ENCODE measurements around the gene FSTL1. TPM values are rescaled to one million over a fixed set of nuclear protein-coding genes. Genes with fewer than 3 reads are reported as not detected.

Gene FSTL1
- total RNA-seq, 4 donors from 2014 or later, result 311 to 1,355 (median 418) TPM

DNA sequence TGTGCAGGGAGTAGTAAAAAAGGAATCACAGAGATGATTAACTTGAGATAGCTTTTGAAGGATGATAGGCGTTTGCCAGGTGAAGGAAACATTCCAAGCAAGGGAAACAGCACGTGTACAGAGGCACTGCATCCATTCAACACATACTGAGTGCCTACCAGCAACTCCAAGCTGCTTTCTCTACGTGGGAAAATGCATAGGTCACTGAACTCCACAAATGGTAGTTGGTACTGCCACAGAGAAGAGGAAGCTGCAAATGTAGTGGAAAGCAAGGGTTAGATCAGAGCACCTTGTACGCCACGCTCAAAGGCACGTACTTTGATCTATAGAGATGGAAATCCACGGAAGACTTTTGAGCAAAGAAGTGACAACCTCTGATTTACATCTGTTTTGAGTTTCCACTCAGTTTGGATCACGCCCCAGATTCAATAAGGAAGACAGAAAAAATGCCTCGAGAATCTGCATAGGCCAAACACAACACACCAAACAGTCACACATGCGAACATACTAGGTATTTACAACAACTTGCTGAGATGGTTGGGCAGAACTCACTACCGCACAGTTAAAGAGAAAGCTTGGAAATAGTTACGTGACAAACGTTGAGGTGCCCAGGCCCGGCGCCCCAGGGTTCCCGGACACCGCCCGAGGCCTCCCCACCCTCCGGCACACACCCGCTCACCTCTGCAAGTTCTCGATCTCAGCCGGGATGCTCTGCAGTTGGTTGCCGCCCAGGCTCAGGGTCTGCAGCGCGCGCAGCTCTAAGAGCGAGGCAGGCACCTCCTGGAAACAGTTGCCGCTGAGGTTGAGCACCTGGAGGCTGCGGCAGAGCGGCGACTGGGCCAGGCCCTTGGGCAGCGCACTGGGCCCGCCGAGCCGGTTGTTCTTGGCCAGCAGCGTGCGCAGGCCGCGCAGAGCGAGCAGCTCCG is 102.5 kb downstream of the FSTL1 start:
- Histone ChIP-seq H3K4me1 (no peaks in the 10 kb centered on the region), H3K4me3 (peak overlapping the region; percentile 76 to 92), H3K27ac (peak overlapping the region; percentile 93 to 98), H3K9me3 (no peaks in the 10 kb centered on the region), H3K36me3 (no peaks in the 10 kb centered on the region), H3K27me3 (no peaks in the 10 kb centered on the region)
- DNase-seq, result no peak
- intact Hi-C loops (cut with DNase I; ENCODE audit: low total_unique reads), result no loop called here
- no peak for TF ChIP-seq POLR2A (IDR thresholded peaks at IDR 0.05)
- no peak for TF ChIP-seq CTCF (IDR thresholded peaks at IDR 0.05)

- Histone ChIP-seq H3K4me1 (no peaks in the 10 kb centered on the region), H3K27ac (no peak overlapping the region), H3K4me3 (no peak overlapping the region), H3K27me3 (no peaks in the 10 kb centered on the region), H3K9me3 (peaks cover 0 to 5% of the 10 kb centered on the region in 2 donors), H3K36me3 (no peaks in the 10 kb centered on the region)
- TF ChIP-seq CTCF (IDR thresholded peaks at IDR 0.05) (no peak), POLR2A (IDR thresholded peaks at IDR 0.05) (no peak)
- DNase-seq, result no peak
- intact Hi-C loops (cut with DNase I; ENCODE audit: low total_unique reads), result no loop called here
Observed at GRCh38 chr3:120344349-120344748, 106.4 kb downstream of the FSTL1 start.

MicroRNAs encoded within 50 kb of the gene (microRNA counts, 767-probe panel; counts per million panel counts)
- 0 counts per million in 2 donors for microRNA hsa-miR-198

Other genes with a start within 250 kb of the FSTL1 start
- 1 to 10 TPM in 2 of 4 donors, under 1 TPM in 1, not detected in 1; 0.59 to 5.3 (median 1.9) TPM for gene GPR156, start 165.8 kb downstream of the FSTL1 start, total RNA-seq
- 10 to 100 TPM; 19.1 to 78.1 (median 35.8) TPM for gene LRRC58, start 101.6 kb downstream of the FSTL1 start, total RNA-seq
- 100 to 1,000 TPM in 2 of 4 donors, 10 to 100 TPM in 2; 17.8 to 203 (median 91.8) TPM for gene NDUFB4, start 145.3 kb upstream of the FSTL1 start, total RNA-seq
- 1 to 10 TPM in 2 of 4 donors, under 1 TPM in 1, not detected in 1; 0.98 to 7.4 (median 6.4) TPM for gene HGD, start 231.2 kb upstream of the FSTL1 start, total RNA-seq

Data from uterus (tissue), 4 donors.